AG20443 (cell line): ENCODE results near the gene MDM1.

Experiments
- DNase-seq: peaks from one replicate; pipeline ENCODE4 v3.0.0; 2012; ENCODE audit warnings: low spot score, mixed read lengths

The MDM1 gene

DNA sequence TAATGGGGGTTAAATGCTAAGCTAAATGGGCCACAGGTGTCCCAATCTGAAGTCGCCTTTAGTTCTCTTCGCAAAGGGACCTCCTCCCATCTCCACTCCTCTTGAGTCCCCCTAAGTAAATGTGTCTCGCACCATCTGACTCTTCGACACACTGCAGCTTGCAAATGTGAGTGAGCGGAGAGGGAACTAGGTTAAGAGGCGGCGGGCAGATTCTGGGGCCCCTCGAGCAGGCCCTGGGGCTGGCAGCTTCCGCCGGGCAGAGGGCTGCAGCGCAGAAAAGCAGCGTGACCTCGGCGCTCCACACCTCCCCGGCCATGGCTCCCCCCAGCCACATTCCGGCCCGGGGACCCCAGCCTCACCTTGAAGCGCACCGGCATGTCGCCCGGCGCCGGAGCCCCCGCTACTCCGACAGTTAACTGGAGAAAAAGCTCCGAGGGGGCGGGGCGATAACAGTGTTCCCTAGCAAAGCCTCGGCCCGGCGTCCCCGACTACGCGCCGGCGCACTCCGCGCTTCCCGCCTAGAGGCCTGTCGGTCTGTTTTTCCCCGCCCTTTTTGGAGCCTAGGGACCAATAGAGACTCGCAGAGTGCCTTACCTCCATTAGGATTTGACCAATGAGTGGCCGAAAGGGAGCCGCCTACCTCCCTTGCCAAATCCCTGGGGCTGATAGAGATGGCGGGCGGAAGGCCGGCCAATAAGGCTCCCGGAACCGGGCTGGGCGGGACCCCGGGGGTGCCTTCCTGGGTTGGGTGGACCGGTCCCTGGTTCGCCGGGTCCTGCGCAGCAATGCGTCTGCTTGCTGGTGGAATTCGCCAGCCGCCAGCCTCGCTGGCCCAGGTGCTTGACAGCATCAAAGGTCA is at the start of gene MDM1:
Gene MDM1, minus strand, starts transcription at position 494 of the 859 bp plus-strand sequence. Its CDS starts 117 bp downstream, at position 377.
- peak; percentile 99 for DNase-seq

DNA sequence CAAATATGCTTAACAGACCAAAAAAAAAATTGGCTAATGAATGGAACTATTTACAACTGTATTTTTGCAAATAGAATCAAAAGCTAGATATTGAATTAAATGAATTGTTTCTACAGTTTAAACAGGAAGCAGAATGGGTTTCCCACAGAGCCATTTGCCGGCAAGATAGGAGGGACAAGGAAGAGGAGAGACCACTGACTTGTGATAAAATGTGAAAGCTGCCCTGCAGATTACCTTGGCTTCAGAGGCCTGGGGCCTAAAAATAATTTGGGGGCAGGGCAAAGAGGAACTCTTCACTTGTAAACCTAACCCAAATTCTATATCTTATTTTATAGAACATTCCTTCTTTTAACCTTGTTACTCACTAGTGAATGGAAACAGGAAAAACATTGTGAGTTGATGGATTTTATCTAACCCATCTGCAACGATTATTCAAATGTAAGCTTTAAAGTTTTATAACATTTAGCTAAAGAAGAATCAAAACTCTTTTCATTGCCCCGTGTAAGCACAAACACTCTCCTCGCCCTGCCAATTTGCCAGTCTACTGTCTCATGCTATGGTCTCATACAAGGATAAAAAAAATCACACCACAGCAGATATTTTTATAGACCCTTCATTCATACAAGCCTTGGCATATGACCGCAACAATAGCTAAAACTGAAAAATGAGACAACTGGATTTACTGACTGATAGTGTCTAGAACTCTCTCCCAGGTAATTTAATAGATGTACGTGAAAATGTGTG is 49.5 kb upstream of the MDM1 start:
- DNase-seq, result no peak

DNA sequence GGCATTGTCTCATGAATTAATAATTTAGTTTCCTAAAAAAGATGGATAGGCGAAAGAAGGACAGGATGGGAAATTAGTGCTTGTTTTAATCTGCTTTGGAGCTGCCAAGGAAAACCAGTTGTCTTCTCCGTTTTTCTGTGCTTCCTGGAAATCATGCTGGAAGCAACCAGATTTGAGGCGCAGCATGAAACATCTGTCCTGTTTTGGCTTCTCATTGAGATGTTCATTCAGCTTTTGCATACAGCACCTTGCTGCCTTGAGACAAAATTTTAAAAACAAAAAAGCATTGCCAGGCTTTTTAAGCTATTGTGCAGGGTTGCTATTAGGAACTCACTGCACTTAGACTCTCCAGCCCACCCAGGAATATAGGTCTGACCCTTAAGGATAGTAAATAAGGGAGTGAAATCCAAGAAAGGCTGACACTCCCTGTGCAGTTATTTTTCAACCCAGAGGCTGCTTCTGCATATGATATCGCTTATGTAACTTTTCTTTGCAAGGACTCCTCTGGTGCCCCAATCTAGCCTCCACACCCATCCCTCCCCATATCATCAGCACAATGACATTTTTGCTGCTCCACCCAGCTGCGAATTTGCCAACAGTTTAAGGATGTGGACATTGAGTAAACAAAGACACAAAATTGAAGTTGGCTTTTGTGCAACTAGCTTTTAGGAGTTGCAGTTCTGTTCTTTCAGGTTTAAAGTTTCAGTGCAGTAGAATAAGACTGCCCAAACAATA is 46.9 kb upstream of the MDM1 start:
- peak; percentile 48 for DNase-seq

GRCh38 chr12:68377881-68378280 is 45.7 kb upstream of the MDM1 start:
- no peak for DNase-seq

DNA sequence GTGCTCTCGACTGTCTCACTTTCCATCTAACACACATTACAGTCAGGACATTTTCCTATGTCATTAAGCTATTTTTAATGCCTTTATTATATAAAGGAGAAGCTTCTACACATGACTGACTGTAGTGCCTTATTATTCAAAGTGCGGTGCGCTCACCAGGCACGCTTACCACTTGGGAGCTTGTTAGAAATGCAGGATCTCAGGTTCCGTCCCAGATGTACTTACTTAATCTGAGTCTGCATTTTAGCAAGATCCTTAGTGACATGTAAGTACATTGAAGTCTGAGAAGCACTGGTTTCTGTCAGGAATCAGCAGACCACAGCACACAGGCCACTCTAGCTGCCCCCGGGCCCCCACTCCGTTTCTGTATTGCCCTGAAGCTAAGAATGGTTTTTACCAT is 44.7 kb upstream of the MDM1 start:
- DNase-seq, result no peak

DNA sequence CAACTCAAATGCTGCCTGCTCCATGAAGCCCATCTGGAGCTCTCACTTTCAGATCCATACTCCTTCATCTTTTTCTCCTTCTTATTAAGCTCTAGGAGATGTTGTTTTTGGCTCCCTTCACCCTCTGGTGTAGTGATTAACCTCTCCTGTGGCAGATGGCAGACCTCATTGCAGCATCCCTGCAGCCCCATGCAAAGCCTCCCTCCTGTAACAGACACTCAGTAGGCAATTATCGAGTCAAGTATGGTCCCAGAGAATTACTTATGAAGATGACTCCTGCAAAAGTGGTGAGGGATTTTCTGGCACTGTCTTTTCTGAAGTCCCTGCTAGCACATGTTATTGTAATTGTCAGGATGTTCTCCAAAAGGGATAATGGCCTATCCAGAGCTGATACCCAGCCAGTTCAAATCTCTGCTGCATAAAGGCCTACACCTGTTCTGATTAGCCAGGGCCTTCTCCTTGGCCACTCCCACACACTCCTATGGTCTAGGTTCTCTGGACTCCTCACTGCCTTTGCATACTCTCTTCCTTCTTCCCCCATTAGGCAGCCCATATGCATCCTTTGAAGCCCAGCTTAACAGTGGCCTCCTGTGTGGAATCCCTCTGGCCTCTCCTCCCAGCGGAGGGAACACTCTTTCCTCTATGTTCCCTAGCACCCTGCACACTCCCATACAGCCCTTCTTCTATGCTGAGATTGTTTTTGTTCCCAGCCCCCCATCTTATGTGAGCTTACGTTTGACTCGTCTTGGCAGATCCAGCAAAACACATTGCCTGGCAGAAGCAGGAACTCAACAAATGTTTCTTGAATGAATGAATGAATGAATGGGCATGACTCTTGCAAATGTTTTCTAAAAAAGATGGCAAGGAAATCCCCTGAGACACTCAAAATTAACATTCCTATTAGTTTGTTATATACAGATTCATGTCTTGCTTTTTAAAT is 43.9 kb upstream of the MDM1 start:
- no peak for DNase-seq

- DNase-seq, result no peak
Observed at GRCh38 chr12:68374307-68374982, 42.3 kb upstream of the MDM1 start.

- no peak for DNase-seq
Observed at GRCh38 chr12:68370667-68371066, 38.5 kb upstream of the MDM1 start.

- DNase-seq, result no peak
Observed at GRCh38 chr12:68370006-68370590, 37.9 kb upstream of the MDM1 start.

- DNase-seq, result no peak
Observed at GRCh38 chr12:68368327-68368726, 36.2 kb upstream of the MDM1 start.

DNA sequence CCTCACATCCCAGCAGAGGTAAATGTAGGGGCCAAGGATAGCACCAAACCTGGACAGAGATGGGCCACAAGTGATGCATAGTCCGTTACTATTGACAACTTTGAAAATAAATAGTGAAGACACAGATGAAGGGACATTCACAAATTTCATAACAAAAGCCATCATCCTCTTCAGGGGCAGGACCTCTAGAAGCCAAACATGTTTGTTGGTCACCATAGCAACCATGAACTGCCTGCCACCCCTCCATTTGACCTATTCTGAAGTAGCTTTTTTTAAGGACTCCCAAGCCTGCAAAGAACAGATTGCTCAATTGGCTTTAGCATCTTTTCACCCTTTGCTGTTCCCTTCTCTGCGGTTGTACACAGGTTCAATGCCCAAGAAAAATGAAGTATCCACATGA is 35.7 kb upstream of the MDM1 start:
- DNase-seq, result peak; percentile 30

DNA sequence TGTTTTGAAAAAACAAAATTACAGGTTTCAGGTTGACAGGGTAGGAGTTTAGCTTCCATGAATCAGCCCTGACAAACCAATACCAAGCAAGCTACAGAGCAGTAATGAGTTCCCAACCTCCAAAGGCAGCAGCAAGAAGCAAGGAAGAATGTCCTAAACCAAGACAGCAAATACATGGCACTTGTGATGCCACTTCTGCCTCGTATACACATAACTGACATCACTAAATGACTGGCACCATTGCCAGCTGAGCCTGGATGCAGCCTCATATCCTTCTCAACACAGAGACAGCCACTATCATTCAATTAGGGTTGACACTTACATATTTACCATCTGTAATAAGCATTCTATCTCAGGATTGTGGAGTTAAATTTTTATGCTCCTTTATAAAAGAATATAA is 35.0 kb upstream of the MDM1 start:
- no peak for DNase-seq

DNA sequence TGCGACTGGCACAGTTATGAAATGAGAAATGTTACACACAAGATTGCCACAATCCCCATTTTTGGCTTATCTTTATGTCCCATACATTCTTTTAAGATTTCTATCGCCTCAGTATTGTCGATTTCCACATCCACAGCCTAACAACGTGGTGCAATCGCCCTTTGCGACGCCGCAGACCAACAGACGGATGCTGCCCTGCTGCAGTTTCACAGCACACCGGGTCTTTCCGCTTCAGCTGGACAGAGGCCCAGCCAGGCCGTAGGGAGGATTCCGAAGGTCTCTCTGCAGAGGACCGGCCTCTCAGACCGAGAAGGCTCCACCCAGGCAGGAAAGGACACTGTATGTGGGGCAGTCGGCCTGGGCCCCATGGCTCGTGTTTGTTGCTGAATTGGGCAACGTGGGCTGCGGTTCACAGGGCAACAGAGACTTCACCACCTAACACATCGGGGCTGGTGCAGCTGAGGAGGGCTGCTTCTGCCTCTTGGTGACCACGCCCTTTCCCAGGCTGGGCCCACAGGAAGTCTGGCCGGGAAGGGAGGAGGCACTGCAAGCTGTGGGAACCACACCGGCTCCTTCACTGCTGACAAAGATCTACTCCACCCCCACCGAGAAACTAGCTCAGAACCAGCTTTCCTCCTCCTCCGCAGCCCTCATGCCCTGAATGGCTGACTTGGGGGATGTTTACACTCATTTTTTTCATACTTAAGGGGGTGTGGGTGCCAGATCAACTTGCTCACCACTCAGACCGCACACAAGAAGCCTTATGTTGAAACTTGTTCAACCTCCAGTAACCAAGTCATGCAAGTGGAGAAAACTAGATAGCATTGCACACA is 32.9 kb upstream of the MDM1 start:
- peak; percentile 97 for DNase-seq

- no peak for DNase-seq
Observed at GRCh38 chr12:68364328-68364727, 32.2 kb upstream of the MDM1 start.

- no peak for DNase-seq
Observed at GRCh38 chr12:68361953-68362352, 29.8 kb upstream of the MDM1 start.

DNA sequence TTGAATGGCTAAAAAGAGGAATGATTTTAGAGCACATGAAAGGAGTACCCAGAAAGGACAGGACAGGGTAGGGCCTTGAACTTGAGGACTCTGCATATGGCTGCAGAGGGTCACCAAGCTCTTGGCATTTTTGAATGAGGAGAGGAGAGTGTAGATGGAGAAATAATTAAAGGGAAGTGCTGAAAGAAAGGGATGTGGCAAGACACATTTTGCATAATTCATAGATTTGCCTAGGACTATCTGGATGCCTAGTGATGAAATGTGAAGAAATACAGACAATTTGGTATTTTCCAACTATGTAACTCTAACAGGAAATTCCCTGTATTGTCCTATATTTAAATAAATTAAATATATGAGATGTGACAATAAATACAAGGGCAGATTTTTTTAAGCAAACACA is 27.5 kb upstream of the MDM1 start:
- DNase-seq, result no peak

DNA sequence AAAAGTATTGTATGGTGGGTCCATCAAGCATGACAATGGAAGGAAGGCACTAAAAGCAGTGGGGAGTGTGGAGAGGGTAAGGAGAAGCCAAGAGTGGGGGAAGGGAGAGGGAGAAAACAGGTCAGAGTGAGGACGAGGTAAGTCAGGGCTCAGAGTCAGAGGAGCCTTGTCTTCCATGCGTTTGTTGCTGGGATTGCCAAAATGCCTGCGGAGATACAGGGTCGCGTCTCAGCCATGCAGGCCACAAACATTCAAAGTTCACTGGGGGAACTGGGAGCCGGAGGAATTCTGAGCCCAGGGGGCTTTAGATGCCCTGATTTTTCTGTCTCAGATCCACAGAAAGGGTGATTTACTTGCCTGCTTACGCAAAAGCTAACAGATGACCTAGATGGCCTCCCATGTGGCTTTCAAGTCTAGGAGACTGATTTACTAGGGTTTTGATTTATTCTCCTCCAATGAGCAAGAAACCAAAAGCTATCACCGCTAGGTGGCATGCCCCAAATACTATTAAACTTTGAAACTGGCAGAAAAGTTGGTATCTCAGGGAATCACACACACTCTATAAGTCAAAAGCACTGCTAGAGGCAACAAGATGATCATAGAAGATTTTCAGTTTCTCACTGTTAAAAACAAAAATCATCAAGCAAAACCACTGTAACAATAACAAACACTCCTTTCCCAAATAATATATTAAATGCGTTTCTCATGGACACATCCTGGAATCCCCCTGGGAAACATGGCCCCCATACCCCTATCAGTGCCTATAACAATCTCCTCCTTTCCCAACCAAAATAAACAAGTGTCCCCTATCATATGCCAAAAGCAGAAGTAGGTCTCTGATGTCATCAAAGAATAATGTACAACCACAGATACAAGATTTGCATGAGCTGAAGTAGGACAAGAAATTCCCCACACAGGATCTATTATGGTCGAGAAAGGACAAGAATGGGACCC is 26.6 kb upstream of the MDM1 start:
- peak; percentile 64 for DNase-seq

DNA sequence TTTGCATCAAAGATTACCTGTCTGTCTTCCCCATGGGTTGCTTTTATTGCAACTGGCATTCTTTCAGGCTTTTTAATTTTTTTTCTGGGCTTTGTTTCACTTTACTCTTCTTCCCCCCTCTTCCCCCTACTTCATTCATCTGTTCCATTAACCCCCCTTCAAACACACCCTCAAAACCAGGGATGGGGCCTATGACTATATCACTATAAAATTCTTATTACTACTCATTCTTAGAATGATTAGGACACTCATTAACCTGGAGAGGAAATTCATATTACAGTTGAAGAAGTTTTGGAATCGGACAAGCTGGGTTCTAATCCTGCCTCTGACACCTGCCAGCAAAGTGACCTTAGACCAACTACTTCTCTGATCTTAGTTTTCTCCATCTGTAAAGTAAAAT is 24.8 kb upstream of the MDM1 start:
- no peak for DNase-seq
